ENCODE results near the gene PMVK. TPM values are rescaled to one million over a fixed set of nuclear protein-coding genes. Genes with fewer than 3 reads are reported as not detected.

The PMVK gene
- total and polyA plus RNA-seq, 2 of the 8 experiments (the other 6 are each of a cell fraction or from before 2014, with no cell fraction given): 23.8 to 26.5 TPM

DNA sequence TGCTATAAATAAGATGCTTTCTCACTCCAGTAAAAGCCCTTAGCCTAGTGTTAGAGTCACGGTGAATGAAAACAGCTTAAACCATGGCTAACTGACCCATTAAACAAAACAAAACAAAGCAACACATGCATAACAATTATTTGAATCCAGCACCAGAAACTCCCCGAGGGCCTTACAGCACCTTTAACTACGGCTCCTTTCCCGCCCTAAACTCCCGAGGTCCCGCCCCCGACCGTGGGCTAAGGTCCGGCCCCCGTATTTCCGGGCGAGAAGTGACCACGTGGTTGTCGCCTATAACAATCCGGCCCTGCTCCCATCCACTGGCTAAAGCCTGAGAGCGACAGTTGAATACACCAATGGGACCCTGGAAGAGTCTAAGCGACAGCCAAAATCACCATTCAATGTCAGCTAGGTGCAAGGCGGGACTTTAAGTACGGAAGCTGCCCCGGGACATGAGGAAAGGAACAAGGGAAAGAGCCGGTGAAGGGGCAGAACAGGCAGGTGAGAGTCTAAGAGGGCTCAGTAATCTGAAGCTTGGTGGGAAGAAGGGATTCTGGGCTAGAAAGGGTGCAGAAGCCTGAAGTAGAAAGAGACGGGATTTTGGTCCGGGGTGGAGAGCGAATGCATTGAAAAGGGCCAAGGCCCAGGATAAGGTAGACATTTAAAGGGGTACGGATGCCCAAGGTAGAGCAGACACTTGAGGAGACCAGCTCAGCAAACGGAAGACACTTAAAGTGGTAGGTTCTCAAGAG is 46.6 kb upstream of the PMVK start, which contains the start of gene FLAD1:
TSS of gene FLAD1 (plus strand) at position 448 of the 752 bp plus-strand sequence. CDS start 351 bp downstream, outside the sequence.
- Histone ChIP-seq H3K27ac (ENCODE audit: low read depth, low read length) (peak within 1 kb of the TSS; percentile 88), H3K79me1 (ENCODE audit: low read depth, low read length) (peaks cover 3% of the 10 kb centered on the region; the same call in 1 of the 2 replicates), H3K9me3 (ENCODE audit: insufficient read depth in 2 of 2, low read depth in 1 of 2, low read length in 1 of 2) (no peaks in the 10 kb centered on the region), H3K4me1 (replicated peaks in 1 of 4; ENCODE audit: control insufficient read depth in 3 of 4, insufficient read depth in 4 of 4, low read length in 3 of 4) (peaks cover 0 to 6% (median 2%) of the 10 kb centered on the region in 4 experiments; a peak in 3 of 7 replicates), H4K20me1 (replicated peaks in 1 of 2; ENCODE audit: control insufficient read depth in 1 of 2, insufficient read depth in 2 of 2, low read length in 2 of 2) (peaks cover 6 to 8% of the 10 kb centered on the region in 2 experiments), H3K36me3 (ENCODE audit: control insufficient read depth in 2 of 4, insufficient read depth in 4 of 4, low read length in 3 of 4) (peaks cover 14 to 37% (median 26%) of the 10 kb centered on the region in 4 experiments), H3K4me3 (ENCODE audit: extremely low read depth in 1 of 4, insufficient read depth in 2 of 4, low read depth in 3 of 4, low read length in 4 of 4) (peak within 1 kb of the TSS; percentile 87 to 99 (median 96)), H3K27me3 (replicated peaks in 1 of 4; ENCODE audit: control insufficient read depth in 3 of 4, extremely low read depth in 1 of 4, insufficient read depth in 3 of 4, low read length in 3 of 4) (no peaks in the 10 kb centered on the region), H4K8ac (ENCODE audit: extremely low read depth, insufficient read depth, low read length) (peak within 1 kb of the TSS; percentile 82; the same call in 1 of the 2 replicates), H3K23me2 (ENCODE audit: low read depth, low read length) (peaks cover 5% of the 10 kb centered on the region), H2BK15ac (ENCODE audit: low read length) (no peak within 1 kb of the TSS; the same call in 1 of the 2 replicates), H2BK5ac (ENCODE audit: low read depth, low read length) (peak within 1 kb of the TSS; percentile 86), H3K9ac (replicated peaks in 1 of 4; ENCODE audit: extremely low read depth in 1 of 4, low read depth in 3 of 4, low read length in 3 of 4) (peak within 1 kb of the TSS; percentile 78 to 97 (median 88)), H3K23ac (ENCODE audit: insufficient read length) (no peak within 1 kb of the TSS), H2AFZ (ENCODE audit: low read length) (no peak within 1 kb of the TSS), H3K18ac (ENCODE audit: extremely low read depth, low read length) (peak within 1 kb of the TSS; percentile 34), H2BK20ac (ENCODE audit: low read length) (no peak within 1 kb of the TSS), H2BK12ac (ENCODE audit: low read depth, low read length) (peak within 1 kb of the TSS; percentile 51), H3K79me2 (ENCODE audit: control insufficient read depth in 1 of 2, insufficient read depth in 2 of 2, low read length in 2 of 2) (peaks cover 4 to 58% of the 10 kb centered on the region in 2 experiments), H2AK5ac (ENCODE audit: low read depth, low read length) (peak within 1 kb of the TSS; percentile 44), H3K4me2 (ENCODE audit: insufficient read depth in 1 of 2, low read depth in 2 of 2, low read length in 2 of 2) (peak within 1 kb of the TSS; percentile 86 to 93), H4K91ac (replicated peaks; ENCODE audit: insufficient read length, low read length) (peak within 1 kb of the TSS; percentile 58), H4K5ac (ENCODE audit: insufficient read length, low read depth, low read length) (peak within 1 kb of the TSS; percentile 7), H3K4ac (replicated peaks; ENCODE audit: insufficient read length, low read depth, low read length) (peak within 1 kb of the TSS; percentile 93), H3K14ac (ENCODE audit: insufficient read length) (no peak within 1 kb of the TSS), H3K56ac (replicated peaks; ENCODE audit: insufficient read length, low read depth, low read length) (peak within 1 kb of the TSS; percentile 43), H2BK120ac (replicated peaks; ENCODE audit: low read depth, low read length) (peak within 1 kb of the TSS; percentile 4)
- CTCF ChIA-PET (ENCODE audit: partially characterized antibody): interaction anchor here (0.6 to 20.6 kb wide), 19 partner anchors 9 to 772 kb away, joined by 3 to 334 read pairs (median 4); partner anchors contain the start of genes LENEP, PBXIP1 and SHC1
- POLR2A ChIA-PET (ENCODE audit: partially characterized antibody): interaction anchor here (0.7 to 42.8 kb wide), 13 partner anchors 11 to 211 kb away, joined by 3 to 702 read pairs (median 6); partner anchors contain the start of genes CKS1B, EFNA4, LENEP and PBXIP1
- WGBS, 2 experiments (ENCODE audit: extremely low coverage in 1 of 2, insufficient coverage in 1 of 2, insufficient read length in 1 of 2, insufficient replicate concordance in 2 of 2, low coverage in 1 of 2, low lambda C conversion rate in 2 of 2, missing lambda C conversion rate in 1 of 2): 1% methylated on average over 26 of the region's 26 CpGs; no CpG with 5 or more reads in 1 of the 2 experiments
- peak; percentile 93 to 98 for DNase-seq (ENCODE audit: low read depth in 1 of 2, low spot score in 2 of 2)
- peak; percentile 86 for FAIRE-seq
- TF ChIP-seq NRF1 (IDR thresholded peaks at IDR 0.05; ENCODE audit: low read depth, low read length): no peak
- TF ChIP-seq TAF1 (IDR thresholded peaks at IDR 0.05; ENCODE audit: low read depth, low read length): peak; percentile 91
- TF ChIP-seq SUZ12 (IDR thresholded peaks at IDR 0.05; ENCODE audit: low read length): no peak
- TF ChIP-seq HDAC2 (IDR thresholded peaks at IDR 0.05; ENCODE audit: borderline replicate concordance in 1 of 2, low read depth in 2 of 2, low read length in 2 of 2): peak; percentile 60 to 80; a peak in 1 of 4 replicates
- TF ChIP-seq SIN3A (conservative IDR thresholded peaks at IDR 0.05 in 1 of 2, IDR thresholded peaks at IDR 0.05 in 1 of 2; ENCODE audit: low read depth in 1 of 2, low read length in 2 of 2): peak; percentile 24 to 89; a peak in 1 of 4 replicates
- 0 out of 2 replicates have a peak, but pooled peaks have one; percentile 45 for TF ChIP-seq KDM5A (IDR thresholded peaks at IDR 0.05; ENCODE audit: low read length)
- TF ChIP-seq, protein P1, sequence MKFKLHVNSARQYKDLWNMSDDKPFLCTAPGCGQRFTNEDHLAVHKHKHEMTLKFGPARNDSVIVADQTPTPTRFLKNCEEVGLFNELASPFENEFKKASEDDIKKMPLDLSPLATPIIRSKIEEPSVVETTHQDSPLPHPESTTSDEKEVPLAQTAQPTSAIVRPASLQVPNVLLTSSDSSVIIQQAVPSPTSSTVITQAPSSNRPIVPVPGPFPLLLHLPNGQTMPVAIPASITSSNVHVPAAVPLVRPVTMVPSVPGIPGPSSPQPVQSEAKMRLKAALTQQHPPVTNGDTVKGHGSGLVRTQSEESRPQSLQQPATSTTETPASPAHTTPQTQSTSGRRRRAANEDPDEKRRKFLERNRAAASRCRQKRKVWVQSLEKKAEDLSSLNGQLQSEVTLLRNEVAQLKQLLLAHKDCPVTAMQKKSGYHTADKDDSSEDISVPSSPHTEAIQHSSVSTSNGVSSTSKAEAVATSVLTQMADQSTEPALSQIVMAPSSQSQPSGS (IDR thresholded peaks at IDR 0.05; ENCODE audit: low read length): no peak
- no peak for TF ChIP-seq EP300 (IDR thresholded peaks at IDR 0.05; ENCODE audit: borderline replicate concordance in 1 of 2, low read depth in 2 of 2, low read length in 2 of 2)

Data from H1 (cell line).